RPMI7951 (cell line): Measurements from ENCODE around the gene C22orf39. TPM values are rescaled to one million over a fixed set of nuclear protein-coding genes. Genes with fewer than 3 reads are reported as not detected.

ENCODE experiments used
- DNase-seq: peaks from one replicate; pipeline ENCODE4 v3.0.0-alpha.2; 2012; ENCODE audit warnings: low read depth
- total RNA-seq: library from RNA; depleted of rRNA; stranded (reverse); fragments of >200 nt; shearing (Covaris generic); gene quantifications from 2 replicates; pipeline ENCODE4 v1.2.3, GENCODE V29; 2014

C22orf39 gene
- total RNA-seq, 1 experiment from 2014 or later, result 25.0 TPM

- DNase-seq, result peak; percentile 31
These were observed 16.5 kb downstream of the C22orf39 start for GRCh38 chr22:19430890-19431541.

GRCh38 chr22:19429950-19430889, 17.3 kb downstream of the C22orf39 start:
- peak; percentile 47 for DNase-seq

- no peak for DNase-seq
These were observed 23.4 kb downstream of the C22orf39 start for GRCh38 chr22:19424186-19424500.

- DNase-seq, result peak; percentile 73
These were observed 24.8 kb downstream of the C22orf39 start for GRCh38 chr22:19422440-19423301.

- DNase-seq, result no peak
These were observed 27.2 kb downstream of the C22orf39 start for GRCh38 chr22:19420321-19420720.

- no peak for DNase-seq
These were observed 27.9 kb downstream of the C22orf39 start for GRCh38 chr22:19419464-19420178.

- DNase-seq, result no peak
These were observed 28.4 kb downstream of the C22orf39 start for GRCh38 chr22:19419086-19419463.

GRCh38 chr22:19412923-19413322, 34.6 kb downstream of the C22orf39 start:
- no peak for DNase-seq

- no peak for DNase-seq
These were observed 35.0 kb downstream of the C22orf39 start for GRCh38 chr22:19412478-19412877.

- DNase-seq, result no peak
These were observed 35.8 kb downstream of the C22orf39 start for GRCh38 chr22:19411690-19412045.

- DNase-seq, result no peak
These were observed 36.4 kb downstream of the C22orf39 start for GRCh38 chr22:19410941-19411689.

GRCh38 chr22:19407649-19408606, 39.6 kb downstream of the C22orf39 start:
- peak; percentile 21 for DNase-seq

GRCh38 chr22:19406846-19407245, 40.7 kb downstream of the C22orf39 start:
- DNase-seq, result no peak

GRCh38 chr22:19406281-19406811, 41.2 kb downstream of the C22orf39 start:
- DNase-seq, result no peak

- DNase-seq, result no peak
These were observed 41.9 kb downstream of the C22orf39 start for GRCh38 chr22:19405652-19406051.

GRCh38 chr22:19405133-19405532, 42.4 kb downstream of the C22orf39 start:
- DNase-seq, result no peak

- no peak for DNase-seq
These were observed 42.8 kb downstream of the C22orf39 start for GRCh38 chr22:19404676-19405075.

- DNase-seq, result no peak
These were observed 44.8 kb downstream of the C22orf39 start for GRCh38 chr22:19402642-19403191.

- no peak for DNase-seq
These were observed 46.0 kb downstream of the C22orf39 start for GRCh38 chr22:19401483-19401882.
